GM12878 (cell line): ENCODE results near the gene PLXNA2. TPM values are rescaled to one million over a fixed set of nuclear protein-coding genes. Genes with fewer than 3 reads are reported as not detected.

ENCODE experiments used
- ATAC-seq: fragments of 200-7000 bp; cut with Tn5 transposase; 3 replicates; pipeline ENCODE4 v1.9.1; 2020; ENCODE audit warnings: mild to moderate bottlenecking, moderate library complexity
- BruUV-seq: library from RNA; stranded (reverse); fragments of 400-500 nt; replicated peaks from 2 replicates; lab custom pipeline; 2021; lab: Mats Ljungman, UMichigan
- CTCF ChIA-PET: fragments of 300-600 bp; sonication (Branson Sonifier 250); formaldehyde crosslinking; extraction: SDS; loops from one replicate; lab custom pipeline; 2021; ENCODE audit warnings: inconsistent platforms; lab: Yijun Ruan, JAX
- POLR2A ChIA-PET: fragments of 350-600 bp; formaldehyde crosslinking; extraction: SDS; loops from one replicate; lab custom pipeline; 2021; ENCODE audit warnings: inconsistent platforms; lab: Charles Lee
- RAD21 ChIA-PET: fragments of 300-600 bp; sonication (Branson Sonifier 250); formaldehyde crosslinking; loops from one replicate; lab custom pipeline; 2023; ENCODE audit warnings: antibody characterized with exemption; ENCODE audit not compliant: unreplicated experiment; lab: Charles Lee
- SMC1A ChIA-PET: fragments of 300-600 bp; sonication (Branson Sonifier 250); formaldehyde crosslinking; loops from one replicate; lab custom pipeline; 2023; ENCODE audit not compliant: unreplicated experiment, uncharacterized antibody; lab: Charles Lee
- DNase-seq: peaks from one replicate; pipeline ENCODE4 v3.0.0-alpha.2; 2011; ENCODE audit warnings: low read depth, low spot score
- FAIRE-seq: peaks from 3 replicates; lab custom pipeline; 2011; peaks lifted over from hg19 to GRCh38; lab: Jason Lieb, UNC
- H2AFZ ChIP-seq: 2 replicates; pipeline ENCODE4 v1.6.0; 2011; ENCODE audit warnings: low read depth, low read length, control low read depth; ENCODE audit not compliant: control insufficient read depth
- H3K27ac ChIP-seq: 2 replicates; pipeline ENCODE4 v1.5.1; 2011; ENCODE audit warnings: control low read depth; ENCODE audit not compliant: control insufficient read depth, insufficient read depth
- H3K27me3 ChIP-seq, 2 experiments: replicated peaks in 1 of 2; 2 replicates each; pipeline versions ENCODE4 v1.6.0 to v1.6.1; 2011; ENCODE audit warnings: low read length in 1 of 2; ENCODE audit not compliant: control insufficient read depth in 2 of 2, insufficient read depth in 2 of 2
- H3K36me3 ChIP-seq, 2 experiments: 2 replicates each; pipeline ENCODE4 v1.5.1; 2011; ENCODE audit warnings: low read length in 1 of 2; ENCODE audit not compliant: control insufficient read depth in 2 of 2, insufficient read depth in 2 of 2
- H3K4me1 ChIP-seq: 2 replicates; pipeline ENCODE4 v1.6.1; 2011; ENCODE audit warnings: mild to moderate bottlenecking, low read length, moderate library complexity, mixed read lengths; ENCODE audit not compliant: control insufficient read depth, insufficient read depth
- H3K4me2 ChIP-seq: 2 replicates; pipeline ENCODE4 v1.6.0; 2011; ENCODE audit warnings: control low read depth; ENCODE audit not compliant: control insufficient read depth, insufficient read depth
- H3K4me3 ChIP-seq: fragments of 200-600 bp; sonication (generic); 2 replicates; pipeline ENCODE4 v1.5.1; 2016
- H3K79me2 ChIP-seq: 2 replicates; pipeline ENCODE4 v1.6.0; 2011; ENCODE audit warnings: low read length; ENCODE audit not compliant: control insufficient read depth, insufficient read depth
- H3K9ac ChIP-seq: 2 replicates; pipeline ENCODE4 v1.8.0; 2011; ENCODE audit warnings: low read length, control low read depth, mixed read lengths; ENCODE audit not compliant: control insufficient read depth, insufficient read depth
- H3K9me3 ChIP-seq: replicated peaks from 3 replicates; pipeline ENCODE4 v1.5.1; 2011; ENCODE audit warnings: mild to moderate bottlenecking, low read length; ENCODE audit not compliant: control insufficient read depth, insufficient read depth
- H4K20me1 ChIP-seq: 2 replicates; pipeline ENCODE4 v1.6.0; 2011; ENCODE audit not compliant: control insufficient read depth, insufficient read depth
- CHD4 ChIP-seq: fragments of 200-600 bp; sonication (generic); IDR thresholded peaks from 2 replicates; pipeline ENCODE4 v1.6.1; 2016; ENCODE audit warnings: mild to moderate bottlenecking
- CREM ChIP-seq: IDR thresholded peaks from 2 replicates; pipeline ENCODE4 v1.6.1; 2014; ENCODE audit warnings: antibody characterized with exemption, low read depth
- E4F1 ChIP-seq: fragments of 450-650 bp; IDR thresholded peaks from 2 replicates; pipeline ENCODE4 v1.6.1; 2018; ENCODE audit warnings: borderline replicate concordance, mild to moderate bottlenecking; ENCODE audit not compliant: partially characterized antibody
- EGR1 ChIP-seq, 2 experiments: IDR thresholded peaks; 1 replicate in 1 of 2; 2 replicates in 1 of 2; pipeline ENCODE4 v1.6.1; 2011 to 2012; ENCODE audit warnings: low read depth in 2 of 2, low read length in 2 of 2, borderline replicate concordance in 1 of 2, mild to moderate bottlenecking in 1 of 2, moderate library complexity in 1 of 2
- ETV6 ChIP-seq, 2 experiments: fragments of 450-650 bp in 1 of 2; IDR thresholded peaks in 1 of 2; conservative IDR thresholded peaks in 1 of 2; 2 replicates each; pipeline ENCODE4 v1.6.1; 2014; ENCODE audit warnings: antibody characterized with exemption in 1 of 2, borderline replicate concordance in 1 of 2, low read depth in 1 of 2, mild to moderate bottlenecking in 1 of 2, moderate library complexity in 1 of 2
- MEF2A ChIP-seq: IDR thresholded peaks from 2 replicates; pipeline ENCODE4 v1.6.1; 2011; ENCODE audit warnings: low read depth, mild to moderate bottlenecking, low read length, moderate library complexity; ENCODE audit not compliant: insufficient read depth
- MEF2B ChIP-seq: fragments of 450-650 bp; IDR thresholded peaks from 2 replicates; pipeline ENCODE4 v1.6.1; 2018; ENCODE audit warnings: mild to moderate bottlenecking, moderate library complexity; ENCODE audit not compliant: partially characterized antibody, poor library complexity, severe bottlenecking
- MXI1 ChIP-seq: fragments of 150-350 bp; IDR thresholded peaks from 2 replicates; pipeline ENCODE4 v1.6.1; 2011; ENCODE audit warnings: low read depth, mild to moderate bottlenecking, inconsistent platforms, low read length, improper control_type of control experiment
- NR2C2 ChIP-seq: IDR thresholded peaks from 2 replicates; pipeline ENCODE4 v1.6.1; 2011; ENCODE audit warnings: borderline replicate concordance, low read depth; ENCODE audit not compliant: control insufficient read depth, insufficient read length
- NR2F1 ChIP-seq: fragments of 450-650 bp; conservative IDR thresholded peaks from 2 replicates; pipeline ENCODE4 v1.6.1; 2017; ENCODE audit warnings: mild to moderate bottlenecking
- PKNOX1 ChIP-seq: fragments of 450-650 bp; IDR thresholded peaks from 2 replicates; pipeline ENCODE4 v1.6.1; 2016; ENCODE audit warnings: mild to moderate bottlenecking
- PML ChIP-seq: IDR thresholded peaks from 2 replicates; pipeline ENCODE4 v1.6.1; 2012; ENCODE audit warnings: low read length, inconsistent platforms
- POLR2A ChIP-seq: IDR thresholded peaks from 2 replicates; pipeline ENCODE4 v1.6.1; 2011; ENCODE audit warnings: low read depth, mild to moderate bottlenecking, low read length
- REST ChIP-seq: IDR thresholded peaks from 2 replicates; pipeline ENCODE4 v1.6.1; 2012; ENCODE audit warnings: mild to moderate bottlenecking, low read depth, low read length
- SP1 ChIP-seq: IDR thresholded peaks from one replicate; pipeline ENCODE4 v1.6.1; 2011; ENCODE audit warnings: low read depth, low read length
- SUPT20H ChIP-seq: IDR thresholded peaks from 2 replicates; pipeline ENCODE4 v1.6.1; 2011; ENCODE audit warnings: low read depth, mild to moderate bottlenecking, low read length, moderate library complexity, borderline replicate concordance; ENCODE audit not compliant: control insufficient read depth
- TCF12 ChIP-seq: IDR thresholded peaks from 2 replicates; pipeline ENCODE4 v1.6.1; 2011; ENCODE audit warnings: low read depth, mild to moderate bottlenecking, low read length
- ZNF207 ChIP-seq: fragments of 450-650 bp; IDR thresholded peaks from 2 replicates; pipeline ENCODE4 v1.6.1; 2014; ENCODE audit warnings: antibody characterized with exemption, mild to moderate bottlenecking, borderline replicate concordance
- ZNF24 ChIP-seq: fragments of 450-650 bp; IDR thresholded peaks from 2 replicates; pipeline ENCODE4 v1.6.1; 2017; ENCODE audit warnings: antibody characterized with exemption, mild to moderate bottlenecking
- WGBS: methylation state at CpG from one replicate; pipeline ENCODE4 v1.1.6; 2016; ENCODE audit warnings: low lambda C conversion rate; ENCODE audit not compliant: insufficient replicate concordance, insufficient coverage; ENCODE audit errors: missing lambda C conversion rate; 5-methylcytosine and 5-hydroxymethylcytosine counted together
- in situ Hi-C: fragments of 300-500 bp; cut with MboI; formaldehyde crosslinking; loops from 9 replicates; pipeline ENCODE4 v1.14.3; 2018; ENCODE audit warnings: mixed read lengths
- intact Hi-C: fragments of 100-400 bp; cut with micrococcal nuclease; formaldehyde crosslinking; loops from one replicate; pipeline ENCODE4 v1.14.2; 2022; ENCODE audit not compliant: unreplicated experiment
- polyA plus RNA-seq, 11 experiments: library from polyadenylated mRNA; depleted of rRNA in 4 of 11; unstranded in 6 of 11; stranded (reverse) in 5 of 11; fragments of >200 nt; fragmentation: Nextera tagmentation in 4 of 11; fragmentation: Illumina TruSeq in 1 of 11; extraction: Ambion mirVana in 4 of 11; extraction: Trizol in 1 of 11; gene quantifications; 1 replicate in 1 of 11; 2 replicates in 10 of 11; pipeline versions ENCODE4 v1.2.1 to v1.2.3, GENCODE V29; 2011 to 2016; ENCODE audit warnings: inconsistent platforms in 2 of 11, missing spikeins in 2 of 11, low read depth in 1 of 11
- total RNA-seq, 4 experiments: library from RNA; depleted of rRNA in 3 of 4; stranded (reverse); fragments of >200 nt in 3 of 4; fragmentation: Illumina TruSeq in 1 of 4; extraction: Trizol in 1 of 4; gene quantifications; 2 replicates each; pipeline versions ENCODE4 v1.2.1 to v1.2.3, GENCODE V29; 2013 to 2021

The PLXNA2 gene
- total and polyA plus RNA-seq, 10 of the 15 experiments (the other 5 are each of a cell fraction or from before 2014, with no cell fraction given): under 0.01 to 0.08 (median 0.07) TPM; not detected in 4

GRCh38 chr1:208105756-208106155, 138.4 kb downstream of the PLXNA2 start:
- Histone ChIP-seq H3K9me3 (no peaks in the 10 kb centered on the region), H3K79me2 (no peaks in the 10 kb centered on the region), H3K9ac (no peak overlapping the region), H3K27ac (no peak overlapping the region), H3K36me3 (no peaks in the 10 kb centered on the region), H2AFZ (no peak overlapping the region), H3K4me2 (no peak overlapping the region), H4K20me1 (no peaks in the 10 kb centered on the region), H3K4me1 (no peaks in the 10 kb centered on the region), H3K27me3 (peaks cover 4 to 6% of the 10 kb centered on the region in 2 experiments), H3K4me3 (no peak overlapping the region)
- no TSS peak for BruUV-seq
- 41% methylated on average over 5 of the region's 5 CpGs for WGBS
- DNase-seq: no peak
- no peak for ATAC-seq
- no peak for TF ChIP-seq TCF12
- TF ChIP-seq E4F1: no peak
- no peak for TF ChIP-seq REST
- TF ChIP-seq EGR1 (IDR thresholded peaks at IDR 0.05; ENCODE audit: borderline replicate concordance in 1 of 2, low read depth in 2 of 2, low read length in 2 of 2): no peak
- TF ChIP-seq ZNF24: no peak
- TF ChIP-seq ETV6 (conservative IDR thresholded peaks at IDR 0.05 in 1 of 2, IDR thresholded peaks at IDR 0.05 in 1 of 2; ENCODE audit: borderline replicate concordance in 1 of 2, low read depth in 1 of 2): no peak
- TF ChIP-seq ZNF207: no peak
- TF ChIP-seq MEF2A: no peak
- TF ChIP-seq MEF2B: no peak
- no peak for TF ChIP-seq PML
- no peak for TF ChIP-seq NR2C2
- no peak for TF ChIP-seq CREM
- no peak for TF ChIP-seq CHD4
- no peak for TF ChIP-seq POLR2A
- TF ChIP-seq MXI1: no peak
- TF ChIP-seq PKNOX1: no peak
- TF ChIP-seq NR2F1: no peak
- no peak for TF ChIP-seq SP1
- no peak for TF ChIP-seq SUPT20H
- ChIA-PET SMC1A (no interaction called here), CTCF (interaction anchor here (1.5 kb wide), 1 partner anchor 11 kb away, joined by 4 read pairs; no protein-coding TSS in a partner anchor), POLR2A (interaction anchor here (0.7 kb wide), 1 partner anchor 58 kb away, joined by 6 read pairs; no protein-coding TSS in a partner anchor), RAD21 (no interaction called here)
- in situ Hi-C loops: no loop called here
- no peak for FAIRE-seq
- intact Hi-C loops: no loop called here
